ENCODE measurements around the gene SDK2. TPM values are rescaled to one million over a fixed set of nuclear protein-coding genes. Genes with fewer than 3 reads are reported as not detected.
A peak's percentile ranks its signal among the peaks of the same experiment; 100 is the strongest.

Gene SDK2
- total RNA-seq, 2 experiments from 2014 or later: 0.09 to 3.7 TPM

GRCh38 chr17:73422121-73422520 lies 222.1 kb downstream of the SDK2 start:
- Mint-ChIP-seq H3K9me3 (ENCODE audit: low read depth) (no peaks in the 10 kb centered on the region), H3K4me1 (peaks cover 2% of the 10 kb centered on the region), H3K36me3 (no peaks in the 10 kb centered on the region), H3K27me3 (no peaks in the 10 kb centered on the region), H3K4me3 (no peak overlapping the region), H3K27ac (no peak overlapping the region)
- CTCF ChIA-PET: no interaction called here
- DNase-seq (no peak), ATAC-seq (no peak)

GRCh38 chr17:73420897-73421296 lies 223.3 kb downstream of the SDK2 start:
- no peaks in the 10 kb centered on the region for H3K27me3 Mint-ChIP-seq
- no peaks in the 10 kb centered on the region for H3K9me3 Mint-ChIP-seq (ENCODE audit: low read depth)
- peaks cover 2% of the 10 kb centered on the region for H3K4me1 Mint-ChIP-seq
- no peak for ATAC-seq
- DNase-seq: no peak
- no peaks in the 10 kb centered on the region for H3K36me3 Mint-ChIP-seq
- H3K27ac Mint-ChIP-seq: no peak overlapping the region
- H3K4me3 Mint-ChIP-seq: no peak overlapping the region
- CTCF ChIA-PET: interaction anchor here (3.1 kb wide), 1 partner anchor 9 kb away, joined by 15 read pairs; no protein-coding TSS in a partner anchor

GRCh38 chr17:73419881-73420280 lies 224.4 kb downstream of the SDK2 start:
- H3K9me3 Mint-ChIP-seq (ENCODE audit: low read depth): no peaks in the 10 kb centered on the region
- H3K4me1 Mint-ChIP-seq: peaks cover 2% of the 10 kb centered on the region
- DNase-seq (no peak), ATAC-seq (no peak)
- CTCF ChIA-PET: interaction anchor here (3.1 kb wide), 1 partner anchor 10 kb away, joined by 15 read pairs; no protein-coding TSS in a partner anchor
- H3K36me3 Mint-ChIP-seq: no peaks in the 10 kb centered on the region
- H3K4me3 Mint-ChIP-seq: no peak overlapping the region
- H3K27me3 Mint-ChIP-seq: no peaks in the 10 kb centered on the region
- H3K27ac Mint-ChIP-seq: no peak overlapping the region

- no peaks in the 10 kb centered on the region for H3K36me3 Mint-ChIP-seq
- H3K27me3 Mint-ChIP-seq: no peaks in the 10 kb centered on the region
- DNase-seq (no peak), ATAC-seq (no peak)
- no peak overlapping the region for H3K4me3 Mint-ChIP-seq
- no peak overlapping the region for H3K27ac Mint-ChIP-seq
- H3K4me1 Mint-ChIP-seq: peaks cover 2% of the 10 kb centered on the region
- no peaks in the 10 kb centered on the region for H3K9me3 Mint-ChIP-seq (ENCODE audit: low read depth)
- CTCF ChIA-PET: interaction anchor here (3.1 kb wide), 1 partner anchor 11 kb away, joined by 15 read pairs; no protein-coding TSS in a partner anchor
Observed at GRCh38 chr17:73419051-73419450, 225.2 kb downstream of the SDK2 start.

GRCh38 chr17:73415782-73416181 lies 228.5 kb downstream of the SDK2 start:
- Mint-ChIP-seq H3K27me3 (no peaks in the 10 kb centered on the region), H3K4me1 (peaks cover 2% of the 10 kb centered on the region), H3K36me3 (no peaks in the 10 kb centered on the region), H3K27ac (no peak overlapping the region), H3K9me3 (ENCODE audit: low read depth) (no peaks in the 10 kb centered on the region), H3K4me3 (no peak overlapping the region)
- CTCF ChIA-PET: interaction anchor here (0.7 kb wide), 1 partner anchor 779 kb away, joined by 4 read pairs; no protein-coding TSS in a partner anchor
- ATAC-seq (no peak), DNase-seq (no peak)

GRCh38 chr17:73414171-73414955 lies 229.9 kb downstream of the SDK2 start:
- H3K36me3 Mint-ChIP-seq: no peaks in the 10 kb centered on the region
- no peaks in the 10 kb centered on the region for H3K9me3 Mint-ChIP-seq (ENCODE audit: low read depth)
- no peak for ATAC-seq
- H3K27me3 Mint-ChIP-seq: no peaks in the 10 kb centered on the region
- H3K27ac Mint-ChIP-seq: no peak overlapping the region
- DNase-seq: no peak
- no peak overlapping the region for H3K4me3 Mint-ChIP-seq
- H3K4me1 Mint-ChIP-seq: no peaks in the 10 kb centered on the region
- CTCF ChIA-PET: no interaction called here

- no peaks in the 10 kb centered on the region for H3K4me1 Mint-ChIP-seq
- CTCF ChIA-PET: no interaction called here
- H3K27me3 Mint-ChIP-seq: no peaks in the 10 kb centered on the region
- no peak overlapping the region for H3K27ac Mint-ChIP-seq
- H3K4me3 Mint-ChIP-seq: no peak overlapping the region
- no peaks in the 10 kb centered on the region for H3K36me3 Mint-ChIP-seq
- ATAC-seq (no peak), DNase-seq (no peak)
- no peaks in the 10 kb centered on the region for H3K9me3 Mint-ChIP-seq (ENCODE audit: low read depth)
Observed at GRCh38 chr17:73412914-73413313, 231.3 kb downstream of the SDK2 start.

- ATAC-seq (no peak), DNase-seq (no peak)
- H3K27me3 Mint-ChIP-seq: no peaks in the 10 kb centered on the region
- H3K4me3 Mint-ChIP-seq: no peak overlapping the region
- no peaks in the 10 kb centered on the region for H3K36me3 Mint-ChIP-seq
- CTCF ChIA-PET: interaction anchor here (1.4 kb wide), 1 partner anchor 18 kb away, joined by 8 read pairs; no protein-coding TSS in a partner anchor
- no peak overlapping the region for H3K27ac Mint-ChIP-seq
- H3K9me3 Mint-ChIP-seq (ENCODE audit: low read depth): no peaks in the 10 kb centered on the region
- no peaks in the 10 kb centered on the region for H3K4me1 Mint-ChIP-seq
Observed at GRCh38 chr17:73411313-73411747, 232.9 kb downstream of the SDK2 start.

GRCh38 chr17:73410586-73411312 lies 233.5 kb downstream of the SDK2 start:
- H3K36me3 Mint-ChIP-seq: no peaks in the 10 kb centered on the region

GRCh38 chr17:73404246-73404645 lies 240.0 kb downstream of the SDK2 start:
- Mint-ChIP-seq H3K4me1 (no peaks in the 10 kb centered on the region), H3K4me3 (no peak overlapping the region), H3K36me3 (no peaks in the 10 kb centered on the region), H3K27ac (no peak overlapping the region), H3K9me3 (ENCODE audit: low read depth) (no peaks in the 10 kb centered on the region), H3K27me3 (no peaks in the 10 kb centered on the region)
- DNase-seq (no peak), ATAC-seq (no peak)
- CTCF ChIA-PET: interaction anchor here (0.9 kb wide), 1 partner anchor 25 kb away, joined by 3 read pairs; no protein-coding TSS in a partner anchor

More at GRCh38 chr17:73410586-73411312, 233.5 kb downstream of the SDK2 start:
- no peak for DNase-seq
- no peak for ATAC-seq
- CTCF ChIA-PET: interaction anchor here (1.4 kb wide), 1 partner anchor 19 kb away, joined by 8 read pairs; no protein-coding TSS in a partner anchor
- no peaks in the 10 kb centered on the region for H3K9me3 Mint-ChIP-seq (ENCODE audit: low read depth)
- no peak overlapping the region for H3K4me3 Mint-ChIP-seq
- no peak overlapping the region for H3K27ac Mint-ChIP-seq
- no peaks in the 10 kb centered on the region for H3K4me1 Mint-ChIP-seq
- H3K27me3 Mint-ChIP-seq: no peaks in the 10 kb centered on the region

GRCh38 chr17:73402466-73402865 lies 241.8 kb downstream of the SDK2 start:
- Mint-ChIP-seq H3K4me3 (no peak overlapping the region), H3K36me3 (no peaks in the 10 kb centered on the region), H3K27me3 (no peaks in the 10 kb centered on the region), H3K4me1 (no peaks in the 10 kb centered on the region), H3K9me3 (ENCODE audit: low read depth) (no peaks in the 10 kb centered on the region), H3K27ac (no peak overlapping the region)
- CTCF ChIA-PET: no interaction called here
- DNase-seq (no peak), ATAC-seq (no peak)

- peak; percentile 49 for DNase-seq
- Mint-ChIP-seq H3K4me3 (no peak overlapping the region), H3K9me3 (ENCODE audit: low read depth) (no peaks in the 10 kb centered on the region), H3K36me3 (no peaks in the 10 kb centered on the region), H3K27ac (no peak overlapping the region), H3K4me1 (no peaks in the 10 kb centered on the region), H3K27me3 (no peaks in the 10 kb centered on the region)
- CTCF ChIA-PET: no interaction called here
- ATAC-seq: peak; percentile 49
Observed at GRCh38 chr17:73401911-73402310, 242.3 kb downstream of the SDK2 start.

GRCh38 chr17:73400915-73401545 lies 243.2 kb downstream of the SDK2 start:
- DNase-seq: no peak
- Mint-ChIP-seq H3K4me1 (no peaks in the 10 kb centered on the region), H3K36me3 (no peaks in the 10 kb centered on the region), H3K27me3 (no peaks in the 10 kb centered on the region), H3K27ac (no peak overlapping the region), H3K9me3 (ENCODE audit: low read depth) (no peaks in the 10 kb centered on the region), H3K4me3 (no peak overlapping the region)
- ATAC-seq: no peak
- CTCF ChIA-PET: no interaction called here

Data from activated CD8-positive, alpha-beta memory T cell treated with anti-CD3 and anti-CD28 coated beads, Interleukin-2, amount 10 ng/mL, durations not matched to agents 7 days and 5 days (primary cell).